ENCODE measurements around the gene PPIA. TPM values are rescaled to one million over a fixed set of nuclear protein-coding genes. Genes with fewer than 3 reads are reported as not detected.
A peak's percentile ranks its signal among the peaks of the same experiment; 100 is the strongest.

PPIA gene
- total RNA-seq, 2 experiments from 2014 or later = 2,824 to 2,882 TPM

DNA sequence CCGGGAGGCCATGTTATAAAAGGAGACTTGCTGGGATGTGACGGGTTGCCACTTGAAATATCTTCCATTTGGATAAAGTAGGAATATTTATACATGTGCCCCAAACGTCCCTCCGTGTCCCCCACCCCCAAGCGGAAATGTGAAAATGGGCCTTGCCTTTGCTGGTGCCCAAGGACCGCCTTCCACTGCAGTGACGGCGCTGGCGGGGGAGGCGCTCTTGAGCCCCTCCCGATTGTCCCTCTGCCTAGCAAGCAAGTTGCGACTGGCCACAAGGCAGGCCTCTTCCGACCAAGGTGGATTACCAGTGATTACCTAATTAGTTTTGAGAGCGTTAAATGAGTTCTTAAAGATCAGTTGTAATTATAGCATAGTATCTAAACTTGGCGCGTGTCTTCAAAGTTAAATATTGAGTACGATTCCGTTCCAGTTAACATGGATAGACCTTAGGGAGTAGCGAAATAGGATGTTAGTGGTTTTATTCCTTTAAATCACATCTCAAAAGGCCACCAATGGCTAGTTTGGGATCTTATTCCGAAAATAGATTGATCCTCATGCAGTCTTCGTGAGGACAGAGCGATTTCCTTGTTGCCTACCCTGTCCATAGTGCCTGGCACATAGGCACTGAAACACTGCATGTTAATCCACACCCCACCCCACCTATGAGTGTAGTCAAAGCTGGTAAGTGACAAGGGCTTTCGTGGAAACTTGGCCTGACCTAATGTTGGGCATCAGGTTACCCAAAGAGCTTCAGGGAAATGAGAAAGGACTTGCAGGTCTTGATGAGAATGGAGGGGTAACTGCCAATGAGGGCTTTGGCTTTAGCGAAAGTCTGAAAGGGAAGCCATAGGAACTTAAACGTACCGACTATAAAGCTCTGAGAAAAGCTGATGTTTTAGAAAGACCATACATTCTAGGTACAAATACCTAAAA is 1.1 kb downstream of the PPIA start:
- TF ChIP-seq CTCF (IDR thresholded peaks at IDR 0.05) = peak; percentile 30
- peak overlapping the region; percentile 99 for H3K27ac Mint-ChIP-seq
- peaks cover 57% of the 10 kb centered on the region for H3K36me3 Mint-ChIP-seq (ENCODE audit: low read depth)
- H3K27me3 Mint-ChIP-seq = no peaks in the 10 kb centered on the region
- H3K4me3 Mint-ChIP-seq = peak overlapping the region; percentile 92
- DNase-seq (peak; percentile 91), ATAC-seq (peak; percentile 63)
- H3K4me1 Mint-ChIP-seq (ENCODE audit: low read depth) = peaks cover 29% of the 10 kb centered on the region
- CTCF ChIA-PET = interaction anchor here (0.6 to 1.8 kb wide), 8 partner anchors 48 to 1177 kb away, joined by 3 to 13 read pairs (median 4); partner anchors contain the start of gene H2AZ2
- H3K9me3 Mint-ChIP-seq = no peaks in the 10 kb centered on the region
- intact Hi-C loops (cut with micrococcal nuclease) = loop anchor here (2.0 kb wide), 1 partner anchor 49 kb away; no protein-coding TSS in a partner anchor
- POLR2A ChIA-PET = interaction anchor here (0.5 to 2.8 kb wide), 40 partner anchors 8 to 753 kb away, joined by 3 to 28 read pairs (median 4); partner anchors contain the start of genes DBNL, H2AZ2, MYO1G and PURB

- ATAC-seq (no peak), DNase-seq (no peak)
- CTCF ChIA-PET = interaction anchor here (0.7 to 1.8 kb wide), 9 partner anchors 17 to 233 kb away, joined by 3 to 13 read pairs (median 4); partner anchors contain the start of gene H2AZ2
Observed at GRCh38 chr7:44798649-44799305, 2.3 kb downstream of the PPIA start.

DNA sequence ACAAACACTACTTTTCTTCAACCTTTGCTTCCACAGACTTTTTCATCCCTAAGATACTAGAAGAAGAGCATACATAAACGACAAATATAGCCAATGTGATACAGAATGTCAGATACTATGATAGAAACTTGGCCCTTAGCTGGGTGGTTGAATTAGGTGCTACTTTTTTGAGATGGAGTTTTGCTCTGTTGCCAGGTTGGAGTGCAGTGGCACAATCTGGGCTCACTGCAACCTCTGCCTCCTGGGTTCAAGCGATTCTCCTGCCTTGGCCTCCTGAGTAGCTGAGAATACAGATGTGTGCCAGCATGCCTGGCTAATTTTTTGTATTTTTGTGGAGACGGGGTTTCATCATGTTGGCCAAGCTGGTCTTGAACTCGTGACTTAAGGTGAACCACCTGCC is 3.5 kb downstream of the PPIA start:
- Mint-ChIP-seq H3K4me1 (ENCODE audit: low read depth) (peaks cover 31% of the 10 kb centered on the region), H3K27me3 (no peaks in the 10 kb centered on the region), H3K9me3 (no peaks in the 10 kb centered on the region), H3K4me3 (peak overlapping the region; percentile 44), H3K27ac (peak overlapping the region; percentile 77), H3K36me3 (ENCODE audit: low read depth) (peaks cover 64% of the 10 kb centered on the region)
- intact Hi-C loops (cut with micrococcal nuclease) = loop anchor here (2.0 kb wide), 1 partner anchor 47 kb away; no protein-coding TSS in a partner anchor
- CTCF ChIA-PET = interaction anchor here (1.7 kb wide), 1 partner anchor 44 kb away, joined by 3 read pairs; no protein-coding TSS in a partner anchor
- DNase-seq (no peak), ATAC-seq (no peak)
- TF ChIP-seq CTCF (IDR thresholded peaks at IDR 0.05) = no peak
- POLR2A ChIA-PET = interaction anchor here (0.6 to 1.7 kb wide), 6 partner anchors 12 to 161 kb away, joined by 3 to 4 read pairs (median 3); no protein-coding TSS in a partner anchor

More at GRCh38 chr7:44798649-44799305, 2.3 kb downstream of the PPIA start:
- Mint-ChIP-seq H3K4me3 (peak overlapping the region; percentile 92), H3K4me1 (ENCODE audit: low read depth) (peaks cover 31% of the 10 kb centered on the region), H3K27ac (peak overlapping the region; percentile 99), H3K36me3 (ENCODE audit: low read depth) (peaks cover 64% of the 10 kb centered on the region), H3K27me3 (no peaks in the 10 kb centered on the region), H3K9me3 (no peaks in the 10 kb centered on the region)
- no peak for TF ChIP-seq CTCF (IDR thresholded peaks at IDR 0.05)
- intact Hi-C loops (cut with micrococcal nuclease) = loop anchor here (2.0 kb wide), 1 partner anchor 48 kb away; no protein-coding TSS in a partner anchor
- POLR2A ChIA-PET = interaction anchor here (0.7 to 2.8 kb wide), 31 partner anchors 9 to 687 kb away, joined by 3 to 28 read pairs (median 4); partner anchors contain the start of genes H2AZ2, MYO1G, PURB and TMED4

DNA sequence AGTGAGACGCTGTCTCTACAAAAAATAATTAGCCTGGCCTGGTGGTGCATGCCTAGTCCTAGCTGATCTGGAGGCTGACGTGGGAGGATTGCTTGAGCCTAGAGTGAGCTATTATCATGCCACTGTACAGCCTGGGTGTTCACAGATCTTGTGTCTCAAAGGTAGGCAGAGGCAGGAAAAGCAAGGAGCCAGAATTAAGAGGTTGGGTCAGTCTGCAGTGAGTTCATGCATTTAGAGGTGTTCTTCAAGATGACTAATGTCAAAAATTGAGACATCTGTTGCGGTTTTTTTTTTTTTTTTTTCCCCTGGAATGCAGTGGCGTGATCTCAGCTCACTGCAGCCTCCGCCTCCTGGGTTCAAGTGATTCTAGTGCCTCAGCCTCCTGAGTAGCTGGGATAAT is 5.4 kb downstream of the PPIA start:
- ChIA-PET CTCF (interaction anchor here (1.0 to 1.1 kb wide), 2 partner anchors 17 to 26 kb away, joined by 3 read pairs; no protein-coding TSS in a partner anchor), POLR2A (interaction anchor here (1.0 to 2.2 kb wide), 8 partner anchors 9 to 219 kb away, joined by 3 to 7 read pairs (median 4); partner anchors contain the start of gene TMED4)
- Mint-ChIP-seq H3K4me1 (ENCODE audit: low read depth) (peaks cover 30% of the 10 kb centered on the region), H3K9me3 (no peaks in the 10 kb centered on the region), H3K36me3 (ENCODE audit: low read depth) (peaks cover 63% of the 10 kb centered on the region), H3K4me3 (no peak overlapping the region), H3K27ac (peak overlapping the region; percentile 36), H3K27me3 (no peaks in the 10 kb centered on the region)
- TF ChIP-seq CTCF (IDR thresholded peaks at IDR 0.05) = no peak
- ATAC-seq (no peak), DNase-seq (no peak)
- intact Hi-C loops (cut with micrococcal nuclease) = no loop called here
